Measurements from ENCODE around the gene VPS54. TPM values are rescaled to one million over a fixed set of nuclear protein-coding genes. Genes with fewer than 3 reads are reported as not detected.

VPS54 gene
- polyA plus RNA-seq, 1 experiment, result 5.6 TPM

GRCh38 chr2:64015898-64016297 lies 3.3 kb downstream of the VPS54 start:
- Histone ChIP-seq H3K4me3 (ENCODE audit: low read depth, low read length) (no peak overlapping the region), H3K27me3 (ENCODE audit: control insufficient read depth, insufficient read depth, low read length) (no peaks in the 10 kb centered on the region), H3K36me3 (ENCODE audit: control insufficient read depth, insufficient read depth, low read length) (no peaks in the 10 kb centered on the region)
- no peak for TF ChIP-seq CTCF (IDR thresholded peaks at IDR 0.05; ENCODE audit: insufficient read depth, low read depth, low read length)
- ChIA-PET POLR2A (interaction anchor here (0.6 kb wide), 1 partner anchor 125 kb away, joined by 4 read pairs; no protein-coding TSS in a partner anchor), CTCF (interaction anchor here (0.5 to 1.0 kb wide), 2 partner anchors 14 to 43 kb away, joined by 3 to 4 read pairs; no protein-coding TSS in a partner anchor)
- no peak for DNase-seq (ENCODE audit: low read depth)

- no peak for TF ChIP-seq CTCF (IDR thresholded peaks at IDR 0.05; ENCODE audit: insufficient read depth, low read depth, low read length)
- Histone ChIP-seq H3K27me3 (ENCODE audit: control insufficient read depth, insufficient read depth, low read length) (no peaks in the 10 kb centered on the region), H3K4me3 (ENCODE audit: low read depth, low read length) (no peak overlapping the region), H3K36me3 (ENCODE audit: control insufficient read depth, insufficient read depth, low read length) (no peaks in the 10 kb centered on the region)
- no peak for DNase-seq (ENCODE audit: low read depth)
- POLR2A ChIA-PET, result no interaction called here
- CTCF ChIA-PET, result interaction anchor here (1.0 kb wide), 1 partner anchor 14 kb away, joined by 4 read pairs; no protein-coding TSS in a partner anchor
Measured at GRCh38 chr2:64015391-64015790, 3.8 kb downstream of the VPS54 start.

- Histone ChIP-seq H3K4me3 (ENCODE audit: low read depth, low read length) (no peak overlapping the region), H3K36me3 (ENCODE audit: control insufficient read depth, insufficient read depth, low read length) (no peaks in the 10 kb centered on the region), H3K27me3 (ENCODE audit: control insufficient read depth, insufficient read depth, low read length) (no peaks in the 10 kb centered on the region)
- CTCF ChIA-PET, result no interaction called here
- no peak for DNase-seq (ENCODE audit: low read depth)
- POLR2A ChIA-PET, result no interaction called here
- no peak for TF ChIP-seq CTCF (IDR thresholded peaks at IDR 0.05; ENCODE audit: insufficient read depth, low read depth, low read length)
Measured at GRCh38 chr2:64014628-64015027, 4.6 kb downstream of the VPS54 start.

GRCh38 chr2:64013053-64013452 lies 6.2 kb downstream of the VPS54 start:
- no peak for DNase-seq (ENCODE audit: low read depth)
- Histone ChIP-seq H3K36me3 (ENCODE audit: control insufficient read depth, insufficient read depth, low read length) (no peaks in the 10 kb centered on the region), H3K4me3 (ENCODE audit: low read depth, low read length) (no peak overlapping the region), H3K27me3 (ENCODE audit: control insufficient read depth, insufficient read depth, low read length) (no peaks in the 10 kb centered on the region)
- CTCF ChIA-PET, result no interaction called here
- TF ChIP-seq CTCF (IDR thresholded peaks at IDR 0.05; ENCODE audit: insufficient read depth, low read depth, low read length), result no peak
- POLR2A ChIA-PET, result no interaction called here

- CTCF ChIA-PET, result no interaction called here
- POLR2A ChIA-PET, result no interaction called here
- no peaks in the 10 kb centered on the region for H3K36me3 ChIP-seq (ENCODE audit: control insufficient read depth, insufficient read depth, low read length)
- TF ChIP-seq CTCF (IDR thresholded peaks at IDR 0.05; ENCODE audit: insufficient read depth, low read depth, low read length), result no peak
- DNase-seq (ENCODE audit: low read depth), result no peak
- no peaks in the 10 kb centered on the region for H3K27me3 ChIP-seq (ENCODE audit: control insufficient read depth, insufficient read depth, low read length)
- no peak overlapping the region for H3K4me3 ChIP-seq (ENCODE audit: low read depth, low read length)
Measured at GRCh38 chr2:64012115-64012514, 7.1 kb downstream of the VPS54 start.

Data from BJ (cell line).